Measurements from ENCODE around the gene MMRN2. TPM values are rescaled to one million over a fixed set of nuclear protein-coding genes. Genes with fewer than 3 reads are reported as not detected.

Gene MMRN2
- total RNA-seq, 1 experiment from 2014 or later = 8.3 TPM

GRCh38 chr10:86946213-86947155 is 10.9 kb downstream of the MMRN2 start:
- no peaks in the 10 kb centered on the region for H3K79me2 ChIP-seq (ENCODE audit: insufficient read depth, low read length)
- H4K20me1 ChIP-seq (ENCODE audit: insufficient read depth) = no peaks in the 10 kb centered on the region
- BruUV-seq (replicated peaks) = no TSS peak
- H3K36me3 ChIP-seq (ENCODE audit: control insufficient read depth in 1 of 2, insufficient read depth in 2 of 2, low read length in 2 of 2) = no peaks in the 10 kb centered on the region
- ChIA-PET RAD21 (ENCODE audit: low non-redundant PET in 1 of 2, low total read pairs in 2 of 2, uncharacterized antibody in 2 of 2, unreplicated experiment in 2 of 2) (interaction anchor here (0.9 to 1.5 kb wide), 2 partner anchors 13 to 20 kb away, joined by 4 to 5 read pairs; no protein-coding TSS in a partner anchor), POLR2A (interaction anchor here (0.8 kb wide), 1 partner anchor 22 kb away, joined by 3 read pairs; the partner anchor contains the start of gene ADIRF), CTCF (interaction anchor here (1.1 to 2.3 kb wide), 3 partner anchors 12 to 20 kb away, joined by 4 to 10 read pairs (median 8); partner anchors contain the start of gene SNCG)
- H3K4me2 ChIP-seq (ENCODE audit: low read length) = no peak overlapping the region
- H3K9ac ChIP-seq (ENCODE audit: low read length) = no peak overlapping the region
- peaks cover 0 to 17% of the 10 kb centered on the region in 2 experiments; a peak in 2 of 4 replicates for H3K4me1 ChIP-seq (ENCODE audit: control insufficient read depth in 1 of 2, insufficient read depth in 2 of 2, low read length in 2 of 2)
- intact Hi-C loops (cut with micrococcal nuclease) = no loop called here
- no peak overlapping the region for H3K4me3 ChIP-seq (replicated peaks in 1 of 2; ENCODE audit: low read depth in 1 of 2, low read length in 2 of 2)
- H3K9me2 ChIP-seq (ENCODE audit: insufficient read depth) = no peaks in the 10 kb centered on the region
- no peak for DNase-seq (ENCODE audit: low read depth, low spot score)
- ATAC-seq = no peak
- no peak for TF ChIP-seq ELF1 (IDR thresholded peaks at IDR 0.05; ENCODE audit: borderline replicate concordance, low read depth)
- TF ChIP-seq EGR1 (IDR thresholded peaks at IDR 0.05; ENCODE audit: low read depth) = no peak
- TF ChIP-seq FOSL1 (IDR thresholded peaks at IDR 0.05; ENCODE audit: low read depth) = no peak
- TF ChIP-seq CTCF (IDR thresholded peaks at IDR 0.05 in 2 of 3, conservative IDR thresholded peaks at IDR 0.05 in 1 of 3; ENCODE audit: borderline replicate concordance in 1 of 3, insufficient read depth in 1 of 3, low read depth in 2 of 3, low read length in 2 of 3) = no peak
- no peak for TF ChIP-seq ATF3 (IDR thresholded peaks at IDR 0.05)
- no peak for TF ChIP-seq EZH2 (IDR thresholded peaks at IDR 0.05)
- TF ChIP-seq JUND (IDR thresholded peaks at IDR 0.05) = no peak
- no peak for TF ChIP-seq MAX (IDR thresholded peaks at IDR 0.05)
- no peak for TF ChIP-seq SRF (IDR thresholded peaks at IDR 0.05; ENCODE audit: low read depth)
- TF ChIP-seq POLR2A (IDR thresholded peaks at IDR 0.05; ENCODE audit: borderline replicate concordance, extremely low read depth, insufficient read depth, insufficient read length) = no peak
- no peaks in the 10 kb centered on the region for H3K9me3 ChIP-seq (ENCODE audit: control insufficient read depth in 1 of 2, insufficient read depth in 1 of 2, low read depth in 1 of 2, low read length in 2 of 2)
- H3K27me3 ChIP-seq (ENCODE audit: insufficient read depth, low read length) = no peaks in the 10 kb centered on the region
- H3K27ac ChIP-seq (ENCODE audit: low read depth, low read length) = no peak overlapping the region
- H2AFZ ChIP-seq (ENCODE audit: low read depth, low read length, poor library complexity, severe bottlenecking) = no peak overlapping the region
